ENCODE data around the gene CFAP20DC.

Gene CFAP20DC

DNA sequence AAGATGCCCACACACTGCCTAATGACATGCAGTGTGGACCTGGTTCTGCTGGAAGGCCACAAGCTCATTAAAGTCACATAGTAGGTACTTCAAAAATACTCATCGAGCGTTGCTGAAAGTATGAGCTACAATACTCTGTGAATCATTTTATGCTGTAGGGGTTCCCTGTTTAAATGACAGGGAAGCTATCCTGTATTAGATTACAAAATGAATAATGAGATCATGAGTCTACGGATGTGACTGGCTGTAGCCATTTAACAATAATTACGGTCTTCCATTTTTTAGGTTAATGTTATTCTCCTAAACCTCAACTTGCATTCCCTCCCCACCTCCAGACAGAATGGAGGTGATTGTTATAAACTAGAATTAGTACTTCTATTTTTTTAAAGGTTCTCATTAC lies 255.1 kb downstream of the CFAP20DC start:
- DNase-seq = no peak

DNA sequence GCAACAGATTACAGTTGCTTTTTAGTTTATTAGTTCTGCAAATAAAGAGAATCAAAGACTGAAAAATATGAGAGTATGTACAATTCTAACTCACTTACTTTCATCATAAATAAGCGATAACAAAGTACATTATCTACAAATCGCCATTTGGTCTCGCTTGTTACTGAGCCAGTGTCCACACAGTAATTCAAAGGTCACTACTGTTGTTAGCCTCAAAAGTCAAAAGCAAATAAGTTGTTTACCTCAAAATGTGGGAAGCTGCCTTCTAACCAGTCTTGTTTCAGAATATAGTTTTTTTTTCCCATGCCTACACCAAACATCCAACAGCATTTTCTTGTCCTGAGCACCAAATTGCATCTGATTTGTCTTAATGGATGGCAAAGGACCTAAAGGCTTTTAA lies 255.9 kb downstream of the CFAP20DC start:
- DNase-seq = no peak

DNA sequence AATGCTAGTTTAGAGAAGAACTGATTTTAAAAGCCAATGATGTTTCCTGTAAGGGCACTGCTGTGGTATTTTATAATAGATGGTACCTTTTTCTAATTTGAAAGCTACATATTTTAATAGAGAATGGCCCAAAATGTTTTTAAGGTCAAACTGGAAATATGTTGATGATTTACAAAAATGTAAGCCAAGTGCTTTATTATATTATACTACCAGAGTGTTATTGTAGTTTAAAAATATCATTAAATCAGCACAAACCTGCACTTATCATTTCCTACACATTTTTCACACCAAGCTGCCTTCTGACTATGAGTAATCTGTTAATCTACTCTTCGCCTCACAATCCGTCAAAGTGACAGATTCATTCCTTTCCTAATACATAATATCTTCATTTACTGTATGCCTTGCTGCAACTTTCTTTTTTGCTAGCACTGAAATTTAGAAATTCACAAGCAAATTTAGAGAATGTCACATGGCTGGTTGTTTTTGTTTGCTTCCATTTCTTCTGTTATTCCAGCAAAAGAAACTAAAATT lies 256.8 kb downstream of the CFAP20DC start:
- DNase-seq = no peak

DNA sequence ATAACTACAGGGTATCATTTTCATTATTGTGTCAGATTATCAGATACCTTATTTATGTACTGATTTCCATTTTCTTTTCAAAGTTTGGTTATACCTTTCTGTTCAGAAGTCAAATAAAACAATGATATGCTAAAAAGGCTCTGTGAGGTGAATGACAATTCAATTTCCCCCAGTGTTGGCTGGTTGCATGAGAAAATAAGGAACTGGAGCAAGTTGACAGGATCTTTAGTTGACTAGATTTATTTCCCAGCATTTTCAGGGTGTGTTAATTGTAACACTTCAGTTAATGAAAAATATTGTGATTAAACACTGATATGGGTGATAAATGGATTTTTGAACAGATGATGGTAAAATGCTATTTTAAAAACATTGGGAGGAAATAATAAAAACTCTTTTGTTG lies 260.4 kb downstream of the CFAP20DC start:
- no peak for DNase-seq

DNA sequence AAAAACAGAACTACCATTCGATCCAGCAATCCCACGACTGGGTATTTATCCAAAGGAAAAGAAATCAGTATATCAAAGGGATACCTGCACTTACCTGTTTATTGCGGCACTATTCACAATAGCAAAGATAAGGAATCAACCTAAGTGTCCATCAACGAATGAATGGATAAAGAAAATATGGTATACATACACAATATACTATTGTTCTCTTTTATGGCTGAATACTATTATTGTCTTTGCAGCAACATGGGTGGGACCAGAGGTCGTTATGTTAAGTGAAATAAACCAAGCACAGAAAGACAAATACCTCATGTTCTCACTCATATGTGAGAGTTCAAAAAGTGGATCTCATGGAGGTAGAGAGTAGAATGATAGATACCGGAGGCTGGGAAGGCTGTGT lies 264.9 kb downstream of the CFAP20DC start:
- DNase-seq = no peak

DNA sequence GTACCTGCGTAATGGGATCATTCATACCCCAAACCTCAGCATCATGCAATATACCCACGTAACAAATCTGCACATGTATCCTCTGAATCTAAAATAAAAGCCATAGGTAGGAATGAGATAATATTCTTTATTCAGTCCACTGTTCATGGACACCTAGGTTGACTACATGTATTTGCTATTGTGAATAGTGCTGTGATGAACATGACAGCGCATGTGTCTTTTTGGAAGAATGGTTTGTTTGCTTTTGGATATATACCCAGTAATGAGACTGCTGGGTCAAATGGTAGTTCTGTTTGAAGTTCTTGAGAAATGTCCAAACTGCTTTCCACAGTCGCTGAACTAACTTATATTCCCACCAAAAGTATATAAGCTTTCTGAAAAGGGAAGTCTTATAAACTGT lies 265.4 kb downstream of the CFAP20DC start:
- no peak for DNase-seq

DNA sequence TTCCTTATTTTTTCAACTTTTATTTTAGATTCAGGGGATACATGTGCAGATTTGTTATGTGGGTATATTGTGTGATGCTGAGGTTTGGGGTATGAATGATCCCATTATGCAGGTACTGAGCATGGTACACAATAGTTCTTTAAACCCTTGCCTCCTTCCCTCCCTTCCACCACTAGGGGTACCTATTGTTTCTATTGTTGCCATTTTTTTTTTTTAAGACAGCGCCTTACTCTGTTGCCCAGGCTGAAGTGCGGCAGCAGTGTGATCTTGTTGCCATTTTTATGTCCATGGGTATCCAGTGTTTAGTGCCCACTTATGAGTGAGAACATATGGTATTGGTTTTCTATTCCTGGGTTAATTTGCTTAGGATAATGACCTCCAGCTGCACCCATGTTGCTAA lies 266.0 kb downstream of the CFAP20DC start:
- DNase-seq = no peak

DNA sequence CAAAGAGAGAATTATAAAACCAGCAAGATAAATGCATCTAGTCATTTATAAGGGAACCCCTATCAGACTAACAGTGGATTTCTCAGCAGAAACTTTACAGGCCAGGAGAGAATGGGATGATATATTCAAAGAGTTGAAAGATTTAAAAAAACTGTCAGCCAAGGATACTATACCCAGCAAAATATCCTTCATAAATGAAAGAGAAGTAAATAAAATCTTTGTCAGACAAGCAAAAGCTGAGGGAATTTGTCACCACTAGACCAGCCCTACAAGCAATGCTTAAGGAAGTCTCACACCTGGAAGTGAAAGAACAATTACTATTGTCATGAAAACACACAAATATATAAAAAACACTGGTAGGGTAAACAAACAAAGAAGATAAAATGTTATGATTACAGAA lies 269.9 kb downstream of the CFAP20DC start:
- no peak for DNase-seq

DNA sequence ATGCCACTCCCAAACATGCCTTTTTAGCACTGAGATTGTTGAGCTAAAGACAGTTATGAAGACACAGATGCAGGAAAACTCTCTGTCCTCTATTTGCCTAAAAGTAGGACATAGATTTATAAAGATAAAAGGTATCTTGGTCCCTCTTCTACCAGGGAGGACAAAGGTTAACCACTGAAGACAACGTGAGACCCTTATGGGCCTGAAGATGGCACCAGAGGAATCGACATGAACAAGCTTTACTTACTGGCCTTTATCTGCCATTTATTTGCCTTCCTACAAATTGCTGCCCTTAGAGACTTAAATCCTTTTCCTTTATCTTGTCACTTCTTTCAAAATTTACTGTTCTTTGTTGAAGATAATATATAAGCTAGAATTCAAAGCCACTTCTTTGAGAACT lies 273.6 kb downstream of the CFAP20DC start:
- no peak for DNase-seq

DNA sequence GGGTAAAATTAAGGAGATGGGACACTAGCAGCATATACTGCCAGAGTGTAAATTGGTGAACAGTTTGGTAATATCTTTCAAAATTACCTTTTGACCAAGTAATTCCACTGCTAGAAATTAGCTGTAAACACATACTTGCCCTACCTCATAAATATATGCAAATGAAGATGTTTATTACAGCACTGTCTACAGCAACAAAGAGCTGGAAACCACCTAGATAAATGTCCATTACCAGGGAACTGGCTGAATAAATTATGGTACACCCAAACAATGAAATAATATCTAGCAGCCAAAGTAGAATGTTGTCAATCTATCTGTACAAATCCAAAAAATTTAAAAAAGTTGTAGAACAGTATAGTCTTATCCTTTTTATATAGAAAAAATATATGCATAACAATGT lies 277.4 kb downstream of the CFAP20DC start:
- no peak for DNase-seq

DNA sequence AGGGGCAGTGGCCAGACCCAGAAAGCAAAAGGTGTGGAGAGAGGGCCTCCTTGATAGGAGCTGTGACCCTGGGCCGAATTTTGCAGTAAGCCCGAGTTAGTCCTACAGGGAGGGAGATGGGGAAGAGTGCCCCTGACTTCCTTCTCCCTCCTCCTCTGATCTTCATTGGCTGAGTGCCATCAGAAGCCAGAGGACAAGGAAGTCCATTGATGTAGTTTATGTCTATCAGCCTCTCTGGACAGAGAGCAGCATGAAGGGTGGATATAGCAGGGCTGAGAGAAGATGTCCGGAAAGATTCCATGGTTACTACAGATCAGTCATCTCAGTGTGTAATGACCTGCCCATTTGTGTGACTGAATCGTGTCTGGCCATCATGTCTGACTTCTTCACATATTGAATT lies 280.8 kb downstream of the CFAP20DC start:
- DNase-seq = no peak

DNA sequence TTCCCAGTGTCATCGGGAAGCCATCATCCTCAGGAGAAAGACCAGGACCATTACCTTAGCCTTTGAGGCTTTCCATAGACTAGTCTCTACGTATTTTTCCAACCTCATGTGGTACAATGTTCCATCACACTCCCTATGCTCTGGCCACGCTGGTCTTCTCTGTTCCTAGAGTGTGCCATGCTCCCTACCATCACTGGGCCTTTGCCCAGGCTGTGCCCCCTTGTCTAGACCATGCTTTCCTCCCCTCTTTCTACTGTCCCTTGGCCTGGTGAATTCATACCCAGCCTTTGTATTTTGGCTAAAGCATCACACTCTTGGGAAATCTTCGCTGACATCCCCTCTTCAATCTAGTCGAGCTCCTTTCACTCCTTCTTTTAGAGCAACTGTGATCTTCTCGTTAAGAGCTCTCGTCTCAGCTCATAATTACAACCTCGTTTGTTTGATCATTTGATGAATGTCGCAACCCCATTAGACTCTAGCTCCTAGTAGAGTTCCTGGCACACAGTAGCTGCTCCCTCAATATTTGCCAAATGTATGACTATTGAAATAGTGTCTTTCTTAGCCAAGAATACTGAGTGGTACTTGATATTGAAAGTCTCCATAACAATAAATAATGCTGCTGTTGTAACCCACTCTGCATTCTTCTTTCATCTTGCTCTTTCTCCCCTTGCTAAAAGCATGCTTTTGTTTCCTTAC lies 283.1 kb downstream of the CFAP20DC start:
- no peak for DNase-seq

DNA sequence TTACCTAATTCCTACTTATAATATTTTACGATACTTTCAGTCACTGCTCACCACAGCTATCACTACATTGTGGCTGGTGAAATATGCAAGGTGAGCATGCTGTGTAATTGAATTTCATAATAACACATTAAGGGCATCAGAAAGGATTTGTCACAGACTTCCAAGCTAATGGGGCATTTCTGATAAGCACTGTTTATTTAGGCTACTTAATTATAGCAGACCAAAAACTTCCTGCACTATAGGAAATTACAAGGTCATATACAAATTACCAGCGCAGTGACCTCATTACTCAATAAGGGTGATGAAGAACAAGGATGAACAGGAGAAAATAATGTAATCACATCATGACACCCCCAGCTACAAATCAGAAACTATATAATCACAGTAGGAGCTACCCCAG lies 294.7 kb downstream of the CFAP20DC start:
- no peak for DNase-seq

DNA sequence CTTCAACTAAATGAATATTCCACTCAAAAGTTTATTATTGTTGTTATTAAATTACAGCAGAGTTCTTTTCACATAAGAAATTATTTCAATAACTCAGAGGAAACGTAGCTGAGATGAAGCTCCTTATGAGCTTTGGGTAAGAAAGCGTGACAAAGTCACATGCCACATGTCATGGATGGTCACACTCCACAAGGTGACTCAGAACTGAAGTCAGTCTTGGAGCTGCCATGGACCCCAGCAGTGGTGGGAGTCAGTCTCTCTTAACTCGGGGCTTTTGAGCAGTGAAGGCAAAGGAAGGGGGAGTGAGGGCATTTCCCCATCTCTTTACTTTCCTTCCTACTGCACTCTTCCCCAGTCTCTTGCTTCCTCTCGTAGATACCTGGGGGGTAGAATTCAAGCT lies 295.8 kb downstream of the CFAP20DC start:
- no peak for DNase-seq

DNA sequence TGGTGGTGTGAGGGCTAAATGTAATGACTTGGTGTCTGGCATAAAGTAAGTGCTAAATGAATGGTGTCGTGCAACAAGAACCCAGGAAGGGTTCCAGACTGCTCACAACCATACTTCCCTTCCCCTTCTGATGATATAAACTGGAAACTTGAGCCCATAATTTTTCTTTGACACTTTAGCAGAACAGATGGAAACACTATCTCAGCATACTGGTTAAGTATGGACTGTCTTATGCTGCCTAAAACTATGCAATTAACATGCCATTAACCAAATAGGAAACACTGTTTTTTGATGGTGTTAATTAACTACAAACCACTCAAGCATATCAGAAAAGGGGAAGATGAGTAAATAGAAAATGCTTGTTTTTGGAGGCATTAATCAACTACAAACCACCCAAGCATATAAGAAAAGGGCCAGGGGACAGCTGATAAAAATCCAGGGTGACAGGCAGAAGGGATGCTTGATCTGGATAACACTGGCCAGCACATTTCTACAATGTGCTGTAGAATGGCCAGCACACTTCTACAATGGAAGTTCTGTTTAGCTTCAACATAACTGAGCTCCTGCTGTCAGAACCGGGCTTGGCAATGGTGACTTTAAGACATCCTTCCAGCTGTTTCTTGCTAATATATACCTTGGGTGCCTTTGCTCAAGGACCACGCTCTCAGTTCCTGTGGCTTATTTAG lies 297.8 kb downstream of the CFAP20DC start:
- DNase-seq = no peak

DNA sequence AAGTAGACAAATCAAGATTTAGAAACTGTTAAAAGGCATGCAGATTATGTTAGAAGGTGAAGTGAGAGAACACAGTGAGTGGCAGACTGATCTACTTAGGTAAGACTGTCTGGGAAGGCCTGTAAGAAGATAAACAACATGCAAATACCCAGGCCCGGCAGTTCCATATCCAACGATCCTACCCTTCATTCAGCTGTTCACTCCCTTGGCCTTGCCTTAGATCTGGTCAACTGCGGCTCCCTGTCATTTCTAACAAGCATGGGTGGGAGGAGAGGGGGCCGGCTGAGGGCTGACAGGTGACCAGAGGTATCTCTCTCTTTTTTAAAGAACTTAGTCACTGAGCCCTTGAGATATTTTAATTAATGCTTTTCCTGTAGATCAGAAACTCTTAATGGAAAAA lies 298.6 kb downstream of the CFAP20DC start:
- no peak for DNase-seq

DNA sequence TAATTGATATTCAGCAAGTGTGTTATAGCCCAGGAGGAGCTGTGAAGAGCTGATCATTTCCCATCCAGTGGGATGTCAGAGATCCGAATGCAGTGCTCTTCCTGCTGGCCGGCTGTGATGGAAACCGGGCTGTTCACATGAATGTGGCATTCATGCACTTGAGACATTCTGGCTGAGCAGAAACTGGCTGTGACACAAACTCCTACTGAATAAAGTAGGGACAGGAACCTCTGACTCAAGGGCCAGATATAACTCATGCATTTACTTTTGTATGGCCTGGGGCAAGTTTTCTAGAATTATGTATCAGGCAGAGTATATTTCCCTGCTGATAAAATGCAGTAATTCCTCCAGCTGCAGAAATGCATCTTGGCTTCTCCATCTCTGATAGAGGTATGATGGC lies 299.9 kb downstream of the CFAP20DC start:
- no peak for DNase-seq

DNA sequence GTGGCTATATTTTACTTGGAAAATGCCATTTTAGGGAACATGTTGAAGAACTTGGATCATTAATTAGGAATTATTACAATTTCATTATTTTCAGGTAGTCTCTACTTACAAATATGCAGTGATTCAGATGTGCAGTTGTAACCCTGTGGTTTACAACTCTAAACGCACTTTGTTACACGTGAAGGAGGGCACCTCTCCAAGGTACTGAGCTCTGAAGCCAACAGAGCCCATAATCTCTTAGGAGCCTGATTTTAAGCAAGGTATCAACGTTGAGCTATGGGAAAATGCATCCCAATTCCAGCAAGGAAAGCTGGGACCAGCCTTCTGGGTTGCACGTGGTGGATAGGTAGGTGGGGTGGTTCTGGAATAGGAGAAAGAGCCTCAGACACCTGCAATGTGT lies 301.8 kb downstream of the CFAP20DC start:
- DNase-seq = no peak

DNA sequence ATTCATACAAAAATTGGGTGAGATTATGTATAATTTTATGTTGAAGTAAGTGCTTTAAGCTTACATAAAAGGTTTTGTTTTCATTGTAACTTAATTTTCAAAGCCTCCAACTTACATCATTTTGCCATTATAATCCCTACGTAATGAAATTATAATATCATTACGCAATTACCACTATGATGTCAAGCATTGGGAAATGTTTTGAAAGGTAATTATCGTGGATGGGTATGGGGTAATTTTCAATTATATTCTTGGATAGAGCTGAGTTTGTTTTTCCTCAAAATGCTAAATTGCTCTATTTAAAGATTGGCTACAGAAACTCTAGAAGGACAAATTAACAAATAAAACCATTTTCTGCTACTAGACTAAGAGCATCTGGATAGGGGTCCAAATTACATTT lies 303.1 kb downstream of the CFAP20DC start:
- DNase-seq = no peak

DNA sequence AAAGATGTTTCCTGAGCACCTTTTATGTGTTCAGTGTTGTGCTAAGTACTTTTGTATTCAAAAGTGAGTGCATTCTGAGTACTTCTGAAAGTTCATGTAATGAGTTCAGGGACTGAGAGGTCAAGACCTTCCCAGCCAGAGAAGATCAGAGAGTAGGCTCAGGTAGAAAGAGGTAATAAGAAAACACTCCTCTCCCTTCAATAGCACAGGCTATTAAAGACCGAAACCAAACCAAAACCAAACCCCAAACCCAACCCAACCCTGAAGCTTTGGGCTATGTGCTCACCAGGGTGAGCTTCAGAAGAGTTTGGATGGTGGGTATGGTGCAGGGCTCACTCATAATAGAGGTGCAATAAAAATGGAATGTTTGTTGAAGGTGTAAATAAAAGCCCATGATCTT lies 306.5 kb downstream of the CFAP20DC start:
- no peak for DNase-seq

DNA sequence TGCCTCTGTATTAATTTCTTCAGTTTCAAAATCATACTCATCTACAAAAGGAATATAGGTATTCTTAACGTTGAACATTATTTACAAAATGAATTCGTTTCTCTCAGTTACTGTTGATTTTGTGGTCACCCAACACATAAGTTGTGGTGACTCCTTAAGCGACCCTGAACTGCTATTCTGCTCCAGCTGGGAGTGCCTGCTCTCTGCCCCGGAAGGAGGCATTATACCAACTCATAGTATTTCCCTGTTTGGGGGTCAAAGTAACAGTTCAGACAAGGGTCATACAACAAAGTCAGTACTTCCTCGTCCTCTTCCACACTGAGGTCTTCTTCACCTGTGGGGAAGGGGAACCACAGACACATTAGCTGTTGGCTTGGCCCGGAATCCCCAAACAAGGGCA lies 307.6 kb downstream of the CFAP20DC start:
- DNase-seq = no peak

DNA sequence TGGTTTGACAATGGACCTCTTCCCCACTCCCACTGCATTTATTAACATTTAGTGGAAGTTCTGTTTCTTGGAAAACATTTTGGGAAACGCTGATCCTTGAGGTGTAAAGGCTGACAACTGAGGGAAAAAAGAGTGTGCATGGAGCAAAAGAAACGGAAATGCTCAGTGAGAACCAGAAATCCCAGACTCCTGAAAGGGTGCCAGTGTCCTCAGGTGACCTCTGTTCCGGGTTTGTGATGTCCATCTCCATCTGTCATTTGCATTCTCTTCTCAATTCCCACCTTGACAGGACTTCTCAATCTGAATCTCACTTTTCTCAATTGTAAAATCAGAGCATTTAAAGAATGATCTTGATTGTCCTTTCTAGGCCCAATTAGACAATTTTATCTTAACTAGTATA lies 312.2 kb downstream of the CFAP20DC start:
- DNase-seq = no peak

DNA sequence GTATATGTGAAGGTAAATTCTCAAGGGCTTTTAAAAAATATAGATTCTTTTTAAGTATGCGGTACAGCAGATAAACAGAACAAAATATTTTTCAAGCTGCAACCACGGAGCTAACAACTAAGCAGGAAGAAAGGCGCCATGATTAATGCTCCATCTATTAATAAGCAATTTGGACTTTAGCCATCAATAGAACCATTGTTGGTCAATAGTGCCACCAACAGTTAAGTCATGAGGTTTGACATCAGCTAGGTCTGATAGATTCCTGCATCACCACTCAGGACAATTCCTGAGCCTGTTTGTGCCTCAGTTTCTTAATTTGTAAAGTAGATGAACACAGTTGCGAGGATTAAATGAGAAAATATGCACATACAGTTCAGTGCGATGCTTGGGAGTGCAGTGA lies 318.2 kb downstream of the CFAP20DC start:
- no peak for DNase-seq

DNA sequence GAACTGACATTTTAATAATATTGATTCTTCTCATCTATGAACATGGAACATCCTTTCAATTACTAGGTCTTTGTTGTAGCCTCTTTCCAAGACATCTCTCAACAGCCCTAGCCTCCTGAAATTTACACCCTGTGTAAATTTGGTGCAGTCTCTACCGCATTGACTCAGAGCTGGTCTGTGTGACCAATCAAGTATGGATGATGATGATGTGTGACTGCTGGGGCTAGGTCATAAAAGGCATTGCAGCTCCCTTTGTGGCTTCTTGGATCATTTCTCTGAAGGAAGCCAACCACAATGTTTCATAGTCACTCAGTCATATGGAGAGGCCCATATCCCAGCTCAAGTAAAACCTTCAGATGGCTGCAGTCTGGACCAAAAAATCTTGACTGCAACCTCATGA lies 321.1 kb downstream of the CFAP20DC start:
- no peak for DNase-seq

DNA sequence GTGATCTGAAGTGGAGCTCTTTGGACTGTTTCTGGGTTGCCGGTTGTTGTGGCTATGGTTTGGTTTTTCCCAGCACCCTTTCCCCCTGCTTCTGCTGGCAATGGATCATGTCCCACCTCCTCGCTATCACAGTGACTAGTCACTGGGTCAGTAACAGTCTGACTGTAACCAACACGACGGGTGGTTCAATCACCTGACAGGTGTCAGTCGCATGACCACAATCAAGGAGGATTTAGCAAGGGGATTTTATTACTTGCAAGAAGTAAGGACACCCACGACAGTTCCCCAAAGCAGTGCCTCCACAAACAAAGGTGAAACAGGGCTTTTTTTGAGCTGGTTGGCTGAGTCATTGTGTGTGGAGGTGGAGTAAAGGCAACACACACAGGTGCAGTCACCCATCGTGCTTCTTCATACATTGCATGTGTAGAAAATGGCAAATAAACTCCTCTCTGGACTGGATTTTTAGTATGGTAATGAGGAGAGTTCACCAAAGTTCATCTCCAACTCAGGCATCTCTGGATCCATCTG lies 324.4 kb downstream of the CFAP20DC start:
- no peak for DNase-seq
